SK-N-SH (cell line): ENCODE results near the gene AKR7A2.

ENCODE experiments used
- FOXM1 ChIP-seq: IDR thresholded peaks from 2 replicates; pipeline ENCODE4 v1.4.0; 2012; ENCODE audit warnings: low read depth, mild to moderate bottlenecking
- MEF2A ChIP-seq: IDR thresholded peaks from 2 replicates; pipeline ENCODE4 v1.4.0; 2012; ENCODE audit warnings: low read depth, borderline replicate concordance
- POLR2AphosphoS5 ChIP-seq: IDR thresholded peaks from 2 replicates; pipeline ENCODE4 v1.6.1; 2012; ENCODE audit warnings: low read depth, low read length
- RFX5 ChIP-seq: IDR thresholded peaks from 2 replicates; pipeline ENCODE4 v1.6.1; 2012; ENCODE audit warnings: mild to moderate bottlenecking, improper control_type of control experiment, low read length
- TAF1 ChIP-seq: IDR thresholded peaks from 2 replicates; pipeline ENCODE4 v1.6.1; 2012; ENCODE audit warnings: low read depth, mild to moderate bottlenecking, low read length, moderate library complexity, borderline replicate concordance
- YY1 ChIP-seq: IDR thresholded peaks from 2 replicates; pipeline ENCODE4 v1.4.0; 2012; ENCODE audit warnings: low read depth, mild to moderate bottlenecking
- TF ChIP-seq, protein P1 (sequence below): fragments of 200-600 bp; sonication (generic); IDR thresholded peaks from 2 replicates; pipeline ENCODE4 v1.6.1; 2017; ENCODE audit warnings: antibody characterized with exemption, mild to moderate bottlenecking, moderate library complexity
- TF ChIP-seq, protein P2 (sequence below): IDR thresholded peaks from 2 replicates; pipeline ENCODE4; 2012

DNA sequence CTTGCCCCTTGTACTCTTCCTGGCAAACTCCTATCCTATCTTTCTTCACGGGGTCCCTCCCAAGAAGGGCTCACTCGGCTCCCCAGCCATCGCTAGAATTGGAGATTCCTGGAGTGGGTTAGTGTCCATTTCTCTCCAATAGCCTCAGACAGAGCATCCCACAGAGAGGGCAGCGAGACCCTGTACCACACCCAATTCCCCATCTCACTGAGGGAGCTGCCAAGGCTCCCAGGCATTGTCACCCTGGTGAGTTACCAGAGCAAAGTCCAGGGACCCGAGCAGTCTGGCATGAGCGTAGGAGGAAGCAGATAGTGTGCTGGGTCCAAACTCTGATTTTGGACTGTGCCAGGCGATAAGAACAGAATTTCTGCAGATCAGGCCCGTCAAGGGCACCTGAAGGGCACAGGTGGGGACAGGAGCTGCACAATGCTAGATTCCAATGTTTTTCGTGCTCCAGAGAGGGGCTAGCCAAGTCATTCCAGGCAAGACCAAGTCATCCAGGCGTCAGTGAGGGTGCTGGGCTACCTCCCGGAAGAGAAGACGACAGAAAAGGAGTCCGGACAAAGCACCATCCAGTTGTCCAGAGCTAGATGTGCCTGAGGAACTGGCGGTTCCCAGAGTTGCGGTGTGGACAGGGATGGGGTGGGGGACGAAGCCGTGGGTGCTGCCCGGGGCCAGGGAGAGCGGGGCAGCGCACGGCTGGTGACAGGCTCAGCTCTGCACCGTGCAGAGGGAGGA lies 38.7 kb downstream of the AKR7A2 start:
- TF ChIP-seq YY1: no peak
- TF ChIP-seq, protein P1, sequence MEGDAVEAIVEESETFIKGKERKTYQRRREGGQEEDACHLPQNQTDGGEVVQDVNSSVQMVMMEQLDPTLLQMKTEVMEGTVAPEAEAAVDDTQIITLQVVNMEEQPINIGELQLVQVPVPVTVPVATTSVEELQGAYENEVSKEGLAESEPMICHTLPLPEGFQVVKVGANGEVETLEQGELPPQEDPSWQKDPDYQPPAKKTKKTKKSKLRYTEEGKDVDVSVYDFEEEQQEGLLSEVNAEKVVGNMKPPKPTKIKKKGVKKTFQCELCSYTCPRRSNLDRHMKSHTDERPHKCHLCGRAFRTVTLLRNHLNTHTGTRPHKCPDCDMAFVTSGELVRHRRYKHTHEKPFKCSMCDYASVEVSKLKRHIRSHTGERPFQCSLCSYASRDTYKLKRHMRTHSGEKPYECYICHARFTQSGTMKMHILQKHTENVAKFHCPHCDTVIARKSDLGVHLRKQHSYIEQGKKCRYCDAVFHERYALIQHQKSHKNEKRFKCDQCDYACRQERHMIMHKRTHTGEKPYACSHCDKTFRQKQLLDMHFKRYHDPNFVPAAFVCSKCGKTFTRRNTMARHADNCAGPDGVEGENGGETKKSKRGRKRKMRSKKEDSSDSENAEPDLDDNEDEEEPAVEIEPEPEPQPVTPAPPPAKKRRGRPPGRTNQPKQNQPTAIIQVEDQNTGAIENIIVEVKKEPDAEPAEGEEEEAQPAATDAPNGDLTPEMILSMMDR: no peak
- TF ChIP-seq MEF2A: no peak
- TF ChIP-seq RFX5: no peak
- no peak for TF ChIP-seq TAF1
- TF ChIP-seq POLR2AphosphoS5: no peak
- TF ChIP-seq, protein P2, sequence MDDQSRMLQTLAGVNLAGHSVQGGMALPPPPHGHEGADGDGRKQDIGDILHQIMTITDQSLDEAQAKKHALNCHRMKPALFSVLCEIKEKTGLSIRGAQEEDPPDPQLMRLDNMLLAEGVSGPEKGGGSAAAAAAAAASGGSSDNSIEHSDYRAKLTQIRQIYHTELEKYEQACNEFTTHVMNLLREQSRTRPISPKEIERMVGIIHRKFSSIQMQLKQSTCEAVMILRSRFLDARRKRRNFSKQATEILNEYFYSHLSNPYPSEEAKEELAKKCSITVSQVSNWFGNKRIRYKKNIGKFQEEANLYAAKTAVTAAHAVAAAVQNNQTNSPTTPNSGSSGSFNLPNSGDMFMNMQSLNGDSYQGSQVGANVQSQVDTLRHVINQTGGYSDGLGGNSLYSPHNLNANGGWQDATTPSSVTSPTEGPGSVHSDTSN: no peak
- TF ChIP-seq FOXM1: no peak
